Effector memory CD8-positive, alpha-beta T cell (primary cell): ENCODE results near the gene SPTBN2.
"Not testable (repeated sequence)": the region's sequence is repeated elsewhere in the genome, so short reads cannot be mapped to it uniquely, and the experiment has no call there.

Source experiments
- ATAC-seq: fragments of 150-1000 bp; cut with Tn5 transposase; replicated peaks from 2 replicates; pipeline ENCODE4 v1.10.0; 2021; ENCODE audit warnings: mild to moderate bottlenecking, moderate library complexity
- DNase-seq, 3 experiments: peaks; one replicate each; pipeline ENCODE4 v3.0.0; 2021
- H3K27ac Mint-ChIP-seq, 2 donors: one replicate each; pipeline ENCODE4 v1.8.0; 2022; ENCODE audit warnings: mild to moderate bottlenecking in 2 of 2, mixed read lengths in 2 of 2, moderate library complexity in 2 of 2
- H3K27me3 Mint-ChIP-seq, 2 donors: one replicate each; pipeline ENCODE4 v1.8.0; 2022; ENCODE audit warnings: mixed read lengths in 2 of 2
- H3K36me3 Mint-ChIP-seq: one replicate; pipeline ENCODE4 v1.8.0; 2022; ENCODE audit warnings: mild to moderate bottlenecking, moderate library complexity, mixed read lengths; ENCODE audit not compliant: insufficient read depth
- H3K4me1 Mint-ChIP-seq, 2 donors: one replicate each; pipeline ENCODE4 v1.8.0; 2022; ENCODE audit warnings: low read depth in 2 of 2, mixed read lengths in 2 of 2
- H3K4me3 Mint-ChIP-seq, 2 donors: one replicate each; pipeline ENCODE4 v1.8.0; 2022; ENCODE audit warnings: mild to moderate bottlenecking in 2 of 2, mixed read lengths in 2 of 2, moderate library complexity in 2 of 2
- H3K9me3 Mint-ChIP-seq, 2 donors: one replicate each; pipeline ENCODE4 v1.8.0; 2022; ENCODE audit warnings: mixed read lengths in 2 of 2

The SPTBN2 gene

DNA sequence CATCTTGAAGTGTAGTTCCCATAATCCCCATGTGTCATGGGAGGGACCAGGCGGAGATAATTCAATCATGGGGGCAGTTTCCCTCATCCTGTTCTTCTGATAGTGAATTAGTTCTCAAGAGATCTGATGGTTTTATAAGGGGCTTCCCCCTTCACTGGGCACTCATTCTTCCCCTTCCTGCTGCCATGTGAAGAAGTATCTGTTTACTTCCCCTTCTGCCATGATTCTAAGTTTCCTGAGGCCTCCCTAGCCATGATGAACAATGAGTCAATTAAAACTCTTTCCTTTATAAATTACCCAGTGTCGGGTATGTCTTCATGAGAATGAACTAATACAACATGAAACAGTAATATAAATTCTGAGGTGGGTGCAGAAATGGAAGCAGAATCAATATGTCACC, 12.1 kb upstream of the SPTBN2 start:
- peaks cover 8% of the 10 kb centered on the region for H3K36me3 Mint-ChIP-seq
- no peak for DNase-seq
- no peaks in the 10 kb centered on the region for H3K27me3 Mint-ChIP-seq
- H3K4me1 Mint-ChIP-seq, result peaks cover 4 to 11% of the 10 kb centered on the region in 2 donors
- H3K27ac Mint-ChIP-seq, result no peak overlapping the region
- H3K9me3 Mint-ChIP-seq, result no peaks in the 10 kb centered on the region
- no peak overlapping the region for H3K4me3 Mint-ChIP-seq
- no peak for ATAC-seq

DNA sequence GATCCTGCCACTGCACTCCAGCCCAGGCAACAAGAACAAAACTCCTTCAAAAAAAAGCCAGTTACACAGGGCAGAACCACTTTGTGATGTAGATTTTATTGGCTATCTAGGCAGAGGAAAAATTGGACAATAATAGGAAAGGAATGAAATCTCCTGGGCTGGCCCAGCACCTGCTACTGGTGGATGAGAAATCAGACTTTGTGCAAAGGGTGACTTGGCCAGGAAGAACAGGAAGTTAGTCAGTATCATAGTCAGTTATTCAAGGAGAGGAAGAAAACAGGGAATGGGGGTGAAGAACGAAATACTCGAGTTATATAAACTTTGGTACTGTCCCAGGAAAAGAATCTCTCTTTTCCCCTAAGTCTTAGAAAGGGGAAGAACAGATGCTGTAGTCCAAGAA, 11.0 kb upstream of the SPTBN2 start:
- Mint-ChIP-seq H3K27me3 (no peaks in the 10 kb centered on the region), H3K36me3 (peaks cover 8% of the 10 kb centered on the region), H3K4me3 (no peak overlapping the region), H3K27ac (no peak overlapping the region), H3K9me3 (no peaks in the 10 kb centered on the region), H3K4me1 (peaks cover 3 to 5% of the 10 kb centered on the region in 2 donors)
- DNase-seq (no peak), ATAC-seq (no peak)

DNA sequence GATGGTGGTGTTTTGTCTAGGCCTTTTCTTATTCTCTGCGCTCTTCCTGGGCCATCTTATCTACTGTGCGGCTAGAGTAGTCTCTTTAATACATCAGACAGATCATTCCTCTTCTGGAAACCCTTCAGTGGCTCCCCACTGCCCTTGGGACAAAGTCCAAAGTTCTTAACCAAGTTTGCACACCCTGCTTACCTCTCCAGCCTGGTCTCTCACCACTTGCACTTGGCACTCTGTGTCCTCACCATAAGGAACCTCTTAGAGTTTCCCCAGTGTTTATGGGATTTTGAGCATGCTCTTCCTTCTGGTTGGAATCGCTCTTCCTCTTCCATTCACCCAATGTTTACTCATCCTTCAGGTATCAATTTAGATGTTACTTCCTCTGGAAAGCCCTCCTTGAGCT, 5.2 kb upstream of the SPTBN2 start:
- Mint-ChIP-seq H3K27me3 (peaks cover 37 to 40% of the 10 kb centered on the region in 2 donors), H3K4me1 (no peaks in the 10 kb centered on the region), H3K9me3 (no peaks in the 10 kb centered on the region), H3K27ac (no peak overlapping the region), H3K36me3 (no peaks in the 10 kb centered on the region), H3K4me3 (no peak overlapping the region)
- DNase-seq (no peak), ATAC-seq (no peak)

DNA sequence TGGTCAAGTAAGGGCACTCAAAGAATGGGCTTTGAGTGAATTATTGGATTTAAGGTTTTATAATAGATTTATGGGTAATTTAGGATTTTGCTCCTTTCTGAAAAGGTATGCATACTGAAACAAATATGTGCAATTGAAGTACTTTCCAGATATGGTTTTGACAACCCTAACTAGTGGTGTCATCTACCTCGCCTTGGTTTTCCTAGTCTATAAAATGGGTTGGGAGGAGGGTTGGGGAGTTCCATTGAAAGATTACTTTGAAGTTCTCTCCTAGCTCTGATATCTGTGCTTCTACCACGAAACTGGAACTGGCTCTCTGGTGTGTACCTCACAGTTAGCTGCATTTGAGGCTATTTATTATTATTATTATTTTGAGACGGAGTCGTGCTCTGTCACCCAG, 431 bp upstream of the SPTBN2 start:
- no peak for ATAC-seq
- peaks cover 72 to 77% of the 10 kb centered on the region in 2 donors for H3K27me3 Mint-ChIP-seq
- H3K27ac Mint-ChIP-seq, result no peak overlapping the region
- H3K4me1 Mint-ChIP-seq, result peaks cover 5 to 11% of the 10 kb centered on the region in 2 donors
- no peaks in the 10 kb centered on the region for H3K9me3 Mint-ChIP-seq
- no peak for DNase-seq
- H3K36me3 Mint-ChIP-seq, result no peaks in the 10 kb centered on the region
- peak overlapping the region in 1 of 2 donors; percentile 82 for H3K4me3 Mint-ChIP-seq

DNA sequence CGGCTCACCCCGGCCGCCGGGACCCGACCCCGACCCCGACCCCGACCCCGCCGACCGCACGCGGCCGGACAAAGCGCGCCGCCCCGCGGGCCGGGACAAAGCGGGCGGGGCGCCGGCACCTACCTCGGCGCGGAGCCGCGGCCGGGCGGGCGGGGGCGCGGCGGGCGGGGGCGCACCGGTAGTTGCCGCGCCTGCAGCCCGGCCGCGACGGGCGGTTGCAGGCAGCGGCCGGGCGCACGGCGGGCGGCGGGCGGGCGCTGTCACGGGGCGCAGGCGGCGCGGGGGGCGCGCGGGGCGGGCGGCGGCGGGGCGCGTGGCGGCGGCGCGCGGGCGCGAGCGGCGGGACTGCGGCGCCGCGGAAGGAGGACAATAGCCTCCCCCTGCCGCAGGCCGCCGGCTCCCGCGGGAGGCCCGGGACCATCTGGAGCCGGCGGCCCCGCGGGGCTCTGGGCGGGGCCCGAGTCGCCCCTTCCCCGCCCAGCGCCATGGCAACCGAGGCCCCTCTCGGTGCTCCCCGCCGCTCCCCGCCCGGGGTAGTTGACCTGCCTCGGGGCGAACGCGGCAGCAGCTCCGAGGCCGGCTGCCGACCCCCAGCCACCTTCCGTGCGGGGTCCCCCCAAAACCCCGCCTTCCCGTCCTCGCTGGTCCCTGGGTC, 851 bp downstream of the SPTBN2 start:
- H3K4me3 Mint-ChIP-seq, result peak overlapping the region; percentile 81 to 82
- peaks cover 62 to 67% of the 10 kb centered on the region in 2 donors for H3K27me3 Mint-ChIP-seq
- H3K9me3 Mint-ChIP-seq, result no peaks in the 10 kb centered on the region
- H3K4me1 Mint-ChIP-seq, result peaks cover 5 to 11% of the 10 kb centered on the region in 2 donors
- H3K27ac Mint-ChIP-seq, result peak overlapping the region in 1 of 2 donors; percentile 6
- H3K36me3 Mint-ChIP-seq, result no peaks in the 10 kb centered on the region
- ATAC-seq (peak; percentile 57), DNase-seq (no peak)

DNA sequence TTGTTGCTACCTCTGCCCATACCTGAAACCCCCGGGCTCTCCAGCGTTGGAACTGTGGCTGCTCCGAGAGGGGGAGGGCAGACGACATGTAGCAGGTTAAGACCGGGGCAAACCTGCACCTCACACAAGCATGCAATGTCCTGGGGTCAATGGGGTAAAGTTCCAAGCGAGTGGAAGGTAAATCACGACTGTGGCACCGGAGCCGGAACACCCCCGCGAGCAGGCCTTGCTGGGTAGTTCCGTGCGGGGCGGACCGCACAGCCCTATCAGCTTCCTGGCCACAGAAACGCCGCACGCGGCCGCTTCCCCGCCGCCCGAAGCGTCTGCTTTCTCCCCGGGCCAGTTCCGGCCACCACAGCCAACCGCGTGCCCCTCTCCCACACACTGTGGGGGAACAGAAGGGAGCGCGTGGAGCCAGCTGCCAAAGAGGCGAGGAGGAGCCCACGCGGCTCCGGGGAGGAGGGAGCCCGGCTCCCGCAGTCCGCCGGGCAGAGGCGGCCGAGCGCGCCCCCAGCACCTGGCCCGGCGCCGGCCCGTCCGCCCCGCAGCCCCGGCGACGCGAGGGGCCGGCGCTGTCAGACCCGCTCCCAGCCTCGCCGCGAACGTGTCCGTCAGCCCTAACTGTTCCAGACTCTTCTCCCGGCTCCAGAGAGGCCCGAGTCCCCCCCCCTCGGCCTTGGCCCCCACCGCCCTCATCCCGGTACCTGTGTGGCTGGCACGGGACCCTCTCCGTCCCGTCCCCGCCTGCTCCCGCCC, 1.6 kb downstream of the SPTBN2 start:
- DNase-seq (peak in 1 of 3 experiments; percentile 23), ATAC-seq (peak; percentile 62)
- Mint-ChIP-seq H3K36me3 (no peaks in the 10 kb centered on the region), H3K9me3 (no peaks in the 10 kb centered on the region), H3K27me3 (peaks cover 56 to 67% of the 10 kb centered on the region in 2 donors), H3K4me3 (peak overlapping the region; percentile 39 to 44), H3K27ac (peak overlapping the region in 1 of 2 donors; percentile 13), H3K4me1 (peaks cover 5 to 11% of the 10 kb centered on the region in 2 donors)

DNA sequence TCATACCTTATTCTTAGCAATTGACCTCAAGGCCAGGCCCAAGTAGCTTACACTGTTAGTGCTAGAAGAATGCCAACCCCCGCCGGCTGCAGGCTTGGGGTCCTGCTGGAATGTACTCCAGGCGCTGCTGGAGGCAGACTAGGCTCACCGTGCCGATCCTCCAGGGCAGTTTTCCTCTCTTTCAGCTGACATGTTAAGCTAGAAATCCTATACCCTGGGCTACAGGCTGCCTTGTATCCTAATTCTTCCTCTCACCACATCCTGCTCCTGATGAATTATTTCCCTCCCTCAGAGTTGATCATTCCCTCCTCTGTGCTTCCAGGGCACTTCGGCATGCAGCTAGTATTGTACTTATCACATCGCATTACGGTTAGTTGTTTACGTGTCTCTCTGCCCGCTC, 3.4 kb downstream of the SPTBN2 start:
- H3K4me1 Mint-ChIP-seq, result peaks cover 5 to 11% of the 10 kb centered on the region in 2 donors

DNA sequence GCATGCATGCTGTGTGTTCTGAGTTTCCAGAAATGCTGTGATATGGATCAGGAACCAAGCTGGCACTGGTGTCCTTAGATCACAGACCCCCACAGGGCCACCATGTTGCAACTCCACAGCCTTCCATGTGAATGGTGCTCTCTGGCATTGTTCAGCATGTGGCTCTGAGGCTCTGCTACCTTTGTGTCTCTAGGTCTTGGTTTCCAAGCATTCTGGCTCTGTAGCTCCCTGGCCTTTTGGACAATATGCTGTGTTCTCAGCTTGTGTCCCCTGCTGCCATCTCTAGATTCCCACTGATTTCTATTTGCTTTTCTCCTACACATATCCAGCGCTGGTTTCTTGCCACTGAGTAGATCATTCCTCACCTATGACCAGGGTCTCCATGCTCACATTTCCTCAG, 3.9 kb downstream of the SPTBN2 start:
- ATAC-seq (no peak), DNase-seq (no peak)
- no peak overlapping the region for H3K27ac Mint-ChIP-seq
- peaks cover 52 to 76% of the 10 kb centered on the region in 2 donors for H3K27me3 Mint-ChIP-seq
- H3K4me3 Mint-ChIP-seq, result no peak overlapping the region
- no peaks in the 10 kb centered on the region for H3K9me3 Mint-ChIP-seq
- peaks cover 9 to 16% of the 10 kb centered on the region in 2 donors for H3K4me1 Mint-ChIP-seq
- H3K36me3 Mint-ChIP-seq, result no peaks in the 10 kb centered on the region

More for the DNA sequence above, 3.4 kb downstream of the SPTBN2 start:
- Mint-ChIP-seq H3K9me3 (no peaks in the 10 kb centered on the region), H3K27ac (no peak overlapping the region), H3K4me3 (no peak overlapping the region), H3K36me3 (no peaks in the 10 kb centered on the region), H3K27me3 (peaks cover 47 to 71% of the 10 kb centered on the region in 2 donors)
- DNase-seq (no peak), ATAC-seq (no peak)

DNA sequence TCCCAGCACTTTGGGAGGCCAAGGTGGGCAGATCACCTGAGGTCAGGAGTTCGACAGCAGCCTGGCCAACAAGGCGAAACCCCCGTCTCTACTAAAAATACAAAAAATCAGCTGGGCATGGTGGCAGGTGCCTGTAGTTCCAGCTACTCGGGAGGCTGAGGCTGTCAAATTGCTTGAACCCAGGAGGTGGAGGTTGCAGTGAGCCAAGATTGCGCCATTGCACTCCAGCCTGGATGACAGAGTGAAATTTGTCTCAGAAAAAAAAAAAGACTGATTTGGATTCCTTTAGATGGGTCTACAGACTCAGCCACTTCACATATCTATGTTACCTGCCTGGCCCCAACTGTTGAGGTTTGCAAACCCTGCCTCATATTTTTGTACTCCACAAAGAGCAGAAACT, 4.8 kb downstream of the SPTBN2 start:
- ATAC-seq, H3K9me3 Mint-ChIP-seq, H3K36me3 Mint-ChIP-seq, H3K4me3 Mint-ChIP-seq, H3K27ac Mint-ChIP-seq, DNase-seq: not testable (repeated sequence)
- peaks cover 47 to 84% of the 10 kb centered on the region in 2 donors for H3K27me3 Mint-ChIP-seq
- H3K4me1 Mint-ChIP-seq, result peaks cover 10 to 16% of the 10 kb centered on the region in 2 donors

DNA sequence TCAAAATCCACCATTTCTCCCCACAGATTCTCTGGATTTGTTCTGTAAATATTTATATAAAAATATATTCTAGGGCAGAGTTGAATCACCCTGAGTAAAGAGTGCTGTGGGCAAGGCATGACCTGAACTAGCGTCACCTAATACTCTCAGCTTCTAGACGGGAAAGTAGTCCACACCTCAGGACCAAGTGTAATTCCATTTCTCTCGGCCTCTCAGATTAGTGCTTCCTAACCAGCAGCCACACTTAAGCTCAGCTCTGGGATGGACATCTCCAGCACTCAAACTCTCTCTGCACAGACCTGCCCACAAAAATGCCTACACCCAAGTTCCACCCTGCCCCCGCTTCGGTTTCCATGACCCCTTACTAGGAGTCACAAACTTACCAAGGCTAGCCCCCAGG, 5.3 kb downstream of the SPTBN2 start:
- Mint-ChIP-seq H3K4me1 (peaks cover 7 to 15% of the 10 kb centered on the region in 2 donors), H3K9me3 (no peaks in the 10 kb centered on the region), H3K36me3 (no peaks in the 10 kb centered on the region), H3K27ac (no peak overlapping the region), H3K27me3 (peaks cover 43 to 84% of the 10 kb centered on the region in 2 donors), H3K4me3 (no peak overlapping the region)
- no peak for DNase-seq
- no peak for ATAC-seq

DNA sequence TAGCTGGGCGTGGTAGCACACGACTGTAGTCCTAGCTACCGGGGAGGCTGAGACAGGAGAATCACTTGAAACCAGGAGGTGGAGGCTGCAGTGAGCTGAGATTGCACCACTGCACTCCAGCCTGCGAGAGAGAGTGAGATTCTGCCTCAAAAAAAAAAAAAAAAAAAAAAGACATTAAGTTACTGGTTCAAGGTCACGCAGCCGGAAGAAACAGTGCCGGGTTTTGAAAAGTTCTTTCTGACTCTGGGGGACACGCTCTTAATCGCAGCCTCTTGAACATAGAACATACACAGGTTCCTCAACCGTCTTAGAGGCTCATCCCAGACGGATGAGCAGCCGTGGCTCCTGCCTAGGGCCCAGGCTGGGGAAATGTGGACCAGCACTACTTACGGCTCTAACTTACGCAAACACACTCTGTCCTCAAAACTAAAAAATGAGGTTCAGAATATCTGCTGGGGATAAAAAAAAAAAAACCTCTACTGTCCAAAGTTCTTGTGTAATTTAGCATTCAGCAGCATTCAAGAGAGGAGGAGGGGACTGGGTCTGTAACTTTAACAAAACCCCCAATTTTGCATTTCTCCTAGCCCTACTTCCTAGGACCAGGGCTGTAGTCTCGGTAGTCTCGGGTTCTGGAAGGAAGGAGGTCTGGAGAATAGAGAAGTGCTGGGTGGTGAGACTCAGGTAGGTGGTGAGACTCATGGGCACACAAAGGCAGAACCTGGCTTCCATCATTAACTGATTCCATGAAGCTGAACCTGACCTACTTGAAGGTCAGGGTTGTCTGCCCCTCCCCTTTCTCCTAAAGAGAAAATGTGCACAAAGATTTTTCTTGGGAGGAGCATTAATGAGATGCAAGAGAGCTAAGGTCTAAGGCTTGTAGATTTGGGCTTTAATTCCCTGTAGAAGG, 6.0 kb downstream of the SPTBN2 start:
- ATAC-seq (no peak), DNase-seq (no peak)
- peaks cover 5 to 12% of the 10 kb centered on the region in 2 donors for H3K4me1 Mint-ChIP-seq
- H3K27me3 Mint-ChIP-seq, result peaks cover 46 to 85% of the 10 kb centered on the region in 2 donors
- H3K4me3 Mint-ChIP-seq, result no peak overlapping the region
- no peaks in the 10 kb centered on the region for H3K9me3 Mint-ChIP-seq
- H3K36me3 Mint-ChIP-seq, result no peaks in the 10 kb centered on the region
- no peak overlapping the region for H3K27ac Mint-ChIP-seq

DNA sequence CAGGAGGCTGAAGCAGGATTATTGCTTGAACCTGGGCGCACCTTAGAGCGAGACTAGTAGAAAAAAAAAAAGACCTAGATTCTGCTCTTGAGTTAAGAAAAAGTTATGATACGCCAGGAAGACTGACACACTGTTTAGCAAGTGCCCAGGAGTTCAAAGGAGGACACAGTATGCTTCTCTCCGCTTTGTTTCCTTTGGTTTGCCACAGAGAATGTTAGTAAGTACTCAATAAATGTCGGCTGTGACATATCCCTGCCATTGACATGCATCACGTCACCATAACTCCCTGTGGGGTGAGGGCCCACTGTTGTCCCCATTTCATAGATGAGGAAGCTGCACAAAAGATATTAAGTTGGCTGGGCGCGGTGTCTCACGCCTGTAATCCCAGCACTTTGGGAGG, 7.1 kb downstream of the SPTBN2 start:
- no peak for DNase-seq
- peaks cover 52 to 90% of the 10 kb centered on the region in 2 donors for H3K27me3 Mint-ChIP-seq

DNA sequence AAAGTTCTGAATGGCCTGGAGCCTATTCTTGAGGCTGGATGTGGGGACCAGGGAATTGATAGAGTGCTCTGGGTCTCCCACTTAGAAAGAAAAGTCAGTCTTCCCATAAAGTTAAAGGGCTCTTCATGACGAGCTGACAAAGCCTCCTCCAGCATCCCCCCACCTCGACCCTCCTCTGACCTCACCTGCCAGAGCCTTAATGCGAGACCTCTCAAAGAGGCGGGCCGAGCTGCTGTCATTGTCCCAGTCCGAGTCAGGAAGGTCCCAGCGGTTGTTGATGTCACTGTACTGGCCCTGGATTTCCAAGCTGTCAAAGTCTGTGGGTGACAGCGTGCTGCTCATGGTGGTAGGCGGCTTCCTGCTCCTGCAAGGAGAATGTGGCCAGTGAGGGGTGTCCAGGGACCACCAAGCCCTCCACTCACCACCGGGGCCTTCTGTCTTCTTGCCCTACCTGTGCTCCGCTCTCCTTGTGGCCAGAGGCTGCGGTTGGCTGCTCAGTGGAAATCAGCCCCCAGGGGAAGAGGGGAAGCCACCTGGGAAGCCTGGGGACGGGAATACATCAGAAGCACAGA, 8.0 kb downstream of the SPTBN2 start:
- no peak for DNase-seq
- H3K4me3 Mint-ChIP-seq, result no peak overlapping the region
- H3K27me3 Mint-ChIP-seq, result peaks cover 46 to 90% of the 10 kb centered on the region in 2 donors
- peaks cover 5% of the 10 kb centered on the region in 2 donors for H3K4me1 Mint-ChIP-seq
- no peaks in the 10 kb centered on the region for H3K9me3 Mint-ChIP-seq
- ATAC-seq, result no peak
- peak overlapping the region in 1 of 2 donors; percentile 3 for H3K27ac Mint-ChIP-seq
- peaks cover under 1% of the 10 kb centered on the region for H3K36me3 Mint-ChIP-seq

More for the DNA sequence above, 7.1 kb downstream of the SPTBN2 start:
- Mint-ChIP-seq H3K4me3 (no peak overlapping the region), H3K9me3 (no peaks in the 10 kb centered on the region), H3K27ac (no peak overlapping the region), H3K4me1 (peaks cover 5 to 9% of the 10 kb centered on the region in 2 donors), H3K36me3 (no peaks in the 10 kb centered on the region)
- ATAC-seq, result no peak
